IPS-20b (cell line): ENCODE measurements around the gene SMG7.

ENCODE experiments used
- H3K27ac ChIP-seq: one replicate; pipeline ENCODE4 v1.5.1; 2013; ENCODE audit warnings: low read length
- H3K27me3 ChIP-seq: 2 replicates; pipeline ENCODE4 v1.6.1; 2013; ENCODE audit warnings: mild to moderate bottlenecking, low read length, inconsistent platforms; ENCODE audit not compliant: insufficient read depth
- H3K36me3 ChIP-seq: 2 replicates; pipeline ENCODE4 v1.6.1; 2013; ENCODE audit warnings: low read depth, mild to moderate bottlenecking, inconsistent platforms, low read length, moderate library complexity; ENCODE audit not compliant: insufficient read depth
- H3K4me1 ChIP-seq: 2 replicates; pipeline ENCODE4 v1.6.1; 2013; ENCODE audit warnings: mild to moderate bottlenecking, control low read depth, inconsistent platforms, low read length, moderate library complexity; ENCODE audit not compliant: insufficient read depth
- H3K4me3 ChIP-seq: 2 replicates; pipeline ENCODE4 v1.5.1; 2013; ENCODE audit warnings: mild to moderate bottlenecking, low read length, inconsistent platforms
- H3K9ac ChIP-seq: 2 replicates; pipeline ENCODE4 v1.6.1; 2013; ENCODE audit warnings: low read depth, mild to moderate bottlenecking, inconsistent platforms, low read length, moderate library complexity
- H3K9me3 ChIP-seq: 2 replicates; pipeline ENCODE4 v1.6.1; 2013; ENCODE audit warnings: mild to moderate bottlenecking, low read depth, low read length, inconsistent platforms; ENCODE audit not compliant: insufficient read depth

SMG7 gene

DNA sequence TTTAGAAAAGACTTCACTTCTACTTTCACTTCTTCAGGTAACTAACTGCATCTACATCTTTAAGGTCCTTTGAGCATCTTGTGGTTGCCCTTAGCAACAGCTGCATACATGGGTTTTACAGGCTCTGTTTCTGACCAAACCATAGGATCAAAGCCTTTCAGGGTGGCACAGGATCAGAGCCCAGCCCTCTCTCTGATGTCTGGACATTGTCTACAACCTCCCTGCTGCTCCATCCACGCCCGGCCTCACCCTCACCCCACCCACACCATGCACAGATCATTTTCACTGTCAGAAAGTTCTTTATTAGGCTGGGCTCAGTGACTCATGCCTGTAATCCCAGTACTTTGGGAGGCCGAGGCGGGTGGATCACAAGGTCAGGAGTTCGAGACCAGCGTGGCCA, 112.7 kb downstream of the SMG7 start:
- peaks cover 8% of the 10 kb centered on the region for H3K4me1 ChIP-seq
- H3K4me3 ChIP-seq = no peak overlapping the region
- no peak overlapping the region for H3K9ac ChIP-seq
- H3K9me3 ChIP-seq = no peaks in the 10 kb centered on the region
- H3K36me3 ChIP-seq = no peaks in the 10 kb centered on the region
- no peaks in the 10 kb centered on the region for H3K27me3 ChIP-seq
- no peak overlapping the region for H3K27ac ChIP-seq

- H3K27me3 ChIP-seq = no peaks in the 10 kb centered on the region
- H3K9me3 ChIP-seq = no peaks in the 10 kb centered on the region
- no peak overlapping the region for H3K4me3 ChIP-seq
- no peaks in the 10 kb centered on the region for H3K36me3 ChIP-seq
- no peak overlapping the region for H3K9ac ChIP-seq
- H3K4me1 ChIP-seq = peaks cover 8% of the 10 kb centered on the region
- no peak overlapping the region for H3K27ac ChIP-seq
Measured at GRCh38 chr1:183586455-183586854, 114.2 kb downstream of the SMG7 start.

DNA sequence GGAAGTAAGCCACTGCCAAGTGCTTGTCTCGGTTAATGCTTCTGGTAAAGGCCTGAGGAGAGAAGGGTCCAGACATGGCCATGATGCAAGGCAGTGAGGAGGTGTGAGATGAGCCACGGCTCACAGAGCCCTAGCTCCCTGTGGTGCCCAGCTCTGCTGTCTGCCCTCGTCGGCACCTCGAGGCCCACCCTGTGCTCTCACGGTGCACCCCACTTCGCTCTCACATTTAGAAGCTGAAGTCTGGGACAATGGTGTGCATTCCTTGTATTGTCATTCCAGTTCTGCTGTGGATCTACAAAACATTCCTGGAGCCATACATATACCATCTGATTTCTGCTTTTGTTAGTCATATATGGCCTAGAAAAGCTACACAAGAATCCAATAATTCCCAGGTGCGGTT, 114.6 kb downstream of the SMG7 start:
- peaks cover 8% of the 10 kb centered on the region for H3K4me1 ChIP-seq
- no peak overlapping the region for H3K9ac ChIP-seq
- no peak overlapping the region for H3K4me3 ChIP-seq
- no peak overlapping the region for H3K27ac ChIP-seq
- no peaks in the 10 kb centered on the region for H3K9me3 ChIP-seq
- no peaks in the 10 kb centered on the region for H3K36me3 ChIP-seq
- H3K27me3 ChIP-seq = no peaks in the 10 kb centered on the region

DNA sequence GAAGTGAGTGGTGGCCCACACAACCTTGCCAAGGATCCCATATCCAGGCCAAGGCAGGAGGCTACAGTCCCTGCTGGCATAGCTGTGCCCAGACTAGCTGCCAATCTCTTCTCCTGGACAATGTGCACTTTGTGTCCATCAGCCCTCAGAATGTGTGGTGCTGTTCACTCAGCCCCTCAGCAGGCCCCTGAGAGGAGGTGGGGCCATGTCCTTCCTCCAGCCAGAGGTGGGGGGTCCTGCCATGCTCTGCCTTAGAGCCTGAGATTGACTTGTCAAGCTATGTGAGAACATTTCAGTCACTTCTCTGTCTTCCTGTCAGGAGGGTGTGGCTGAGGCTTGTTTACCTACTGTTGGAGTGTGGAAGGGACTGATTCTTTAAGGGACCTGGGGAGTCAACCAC, 116.5 kb downstream of the SMG7 start:
- Histone ChIP-seq H3K4me1 (peaks cover 12% of the 10 kb centered on the region), H3K9ac (no peak overlapping the region), H3K36me3 (no peaks in the 10 kb centered on the region), H3K27ac (no peak overlapping the region), H3K4me3 (no peak overlapping the region; the same call in 1 of the 2 replicates), H3K27me3 (no peaks in the 10 kb centered on the region), H3K9me3 (no peaks in the 10 kb centered on the region)

DNA sequence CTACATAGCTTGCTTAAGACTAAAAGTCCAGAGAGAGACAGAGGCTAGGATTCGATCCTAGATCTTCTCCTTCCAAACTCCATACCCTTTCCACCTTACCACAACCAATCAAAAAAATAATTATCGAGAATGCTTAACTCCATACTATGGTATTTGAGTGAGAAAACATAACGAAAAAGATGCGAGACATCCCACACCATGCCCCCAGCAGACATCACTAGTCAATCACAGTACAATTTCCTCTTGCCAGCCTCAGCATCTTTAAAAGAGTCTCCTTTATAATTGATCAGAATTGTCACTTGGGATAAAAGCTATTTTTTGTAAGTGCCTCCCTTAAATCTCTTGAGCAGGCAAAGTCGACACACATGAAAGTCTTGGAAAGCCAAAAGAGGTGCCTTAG, 117.1 kb downstream of the SMG7 start:
- Histone ChIP-seq H3K9me3 (no peaks in the 10 kb centered on the region), H3K27ac (no peak overlapping the region), H3K27me3 (no peaks in the 10 kb centered on the region), H3K36me3 (no peaks in the 10 kb centered on the region), H3K9ac (no peak overlapping the region), H3K4me1 (peaks cover 12% of the 10 kb centered on the region), H3K4me3 (no peak overlapping the region)

- no peak overlapping the region for H3K27ac ChIP-seq
- H3K4me1 ChIP-seq = peaks cover 12% of the 10 kb centered on the region
- no peaks in the 10 kb centered on the region for H3K36me3 ChIP-seq
- no peak overlapping the region for H3K4me3 ChIP-seq
- H3K9me3 ChIP-seq = no peaks in the 10 kb centered on the region
- H3K9ac ChIP-seq = no peak overlapping the region
- H3K27me3 ChIP-seq = no peaks in the 10 kb centered on the region
Measured at GRCh38 chr1:183589874-183590243, 117.6 kb downstream of the SMG7 start.

- Histone ChIP-seq H3K36me3 (no peaks in the 10 kb centered on the region), H3K4me1 (peaks cover 12% of the 10 kb centered on the region), H3K4me3 (no peak within 1 kb of the TSS), H3K27ac (no peak within 1 kb of the TSS), H3K9me3 (no peaks in the 10 kb centered on the region), H3K9ac (no peak within 1 kb of the TSS), H3K27me3 (no peaks in the 10 kb centered on the region)
Measured at GRCh38 chr1:183590244-183591191, 118.2 kb downstream of the SMG7 start, which contains the start of gene NCF2. Gene NCF2 (minus strand): TSS chr1:183590459. CDS start chr1:183590329, 130 bp downstream.

DNA sequence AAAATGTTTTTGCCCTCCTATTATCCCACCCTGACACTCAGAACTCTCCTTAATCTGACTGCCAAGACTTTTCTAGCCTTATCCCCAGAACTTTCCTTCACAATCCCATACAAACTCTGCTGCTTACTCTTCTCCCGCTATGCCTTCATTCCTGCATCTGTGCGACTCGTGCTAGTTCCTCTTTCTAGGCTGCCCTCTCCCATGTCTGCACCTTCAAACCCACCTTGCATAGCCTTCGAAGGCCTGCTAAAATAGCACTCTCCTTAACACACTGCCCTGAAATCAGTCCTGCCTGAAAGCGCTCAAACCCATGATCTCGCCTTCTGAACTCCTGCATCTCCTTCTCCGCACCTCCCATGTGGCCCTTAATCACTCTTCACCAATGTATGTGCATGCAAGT, 120.4 kb downstream of the SMG7 start:
- no peaks in the 10 kb centered on the region for H3K36me3 ChIP-seq
- H3K27me3 ChIP-seq = no peaks in the 10 kb centered on the region
- no peak overlapping the region for H3K4me3 ChIP-seq
- no peaks in the 10 kb centered on the region for H3K9me3 ChIP-seq
- H3K4me1 ChIP-seq = peaks cover 8% of the 10 kb centered on the region
- no peak overlapping the region for H3K27ac ChIP-seq
- H3K9ac ChIP-seq = no peak overlapping the region

DNA sequence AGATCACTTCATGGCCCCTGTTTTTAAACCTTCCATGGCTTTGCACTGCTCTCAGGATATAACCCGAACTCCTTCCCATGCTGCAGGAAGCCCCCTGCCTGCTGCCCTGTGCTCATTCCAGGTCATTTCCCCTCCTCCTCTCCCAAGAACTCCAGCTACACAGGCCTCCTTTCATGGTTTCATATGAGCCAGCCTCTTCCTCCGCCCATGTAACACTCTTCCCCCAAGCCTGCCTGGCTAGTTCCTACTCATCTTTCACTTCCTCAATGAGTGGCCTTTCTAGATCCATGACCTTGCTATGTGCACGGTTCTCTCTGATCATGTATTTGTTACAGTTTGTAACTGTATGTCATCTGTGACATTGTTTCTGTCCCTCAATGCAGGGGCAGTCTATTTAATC, 121.1 kb downstream of the SMG7 start:
- no peak overlapping the region for H3K27ac ChIP-seq
- no peaks in the 10 kb centered on the region for H3K36me3 ChIP-seq
- H3K4me1 ChIP-seq = peaks cover 8% of the 10 kb centered on the region
- H3K9me3 ChIP-seq = no peaks in the 10 kb centered on the region
- H3K4me3 ChIP-seq = no peak overlapping the region
- H3K9ac ChIP-seq = no peak overlapping the region
- H3K27me3 ChIP-seq = no peaks in the 10 kb centered on the region

GRCh38 chr1:183595537-183595936, 123.2 kb downstream of the SMG7 start:
- Histone ChIP-seq H3K4me1 (peaks cover 3% of the 10 kb centered on the region; the same call in 1 of the 2 replicates), H3K27me3 (no peaks in the 10 kb centered on the region), H3K4me3 (no peak overlapping the region), H3K9ac (no peak overlapping the region), H3K27ac (no peak overlapping the region), H3K36me3 (no peaks in the 10 kb centered on the region), H3K9me3 (no peaks in the 10 kb centered on the region)

GRCh38 chr1:183596500-183596899, 124.2 kb downstream of the SMG7 start:
- Histone ChIP-seq H3K4me3 (no peak overlapping the region), H3K4me1 (peaks cover 3% of the 10 kb centered on the region; the same call in 1 of the 2 replicates), H3K36me3 (no peaks in the 10 kb centered on the region), H3K27me3 (no peaks in the 10 kb centered on the region), H3K27ac (no peak overlapping the region), H3K9me3 (no peaks in the 10 kb centered on the region), H3K9ac (no peak overlapping the region)

GRCh38 chr1:183597656-183598347, 125.5 kb downstream of the SMG7 start:
- Histone ChIP-seq H3K27me3 (no peaks in the 10 kb centered on the region), H3K4me3 (no peak overlapping the region), H3K36me3 (no peaks in the 10 kb centered on the region), H3K27ac (no peak overlapping the region), H3K4me1 (peaks cover 3% of the 10 kb centered on the region; the same call in 1 of the 2 replicates), H3K9me3 (no peaks in the 10 kb centered on the region), H3K9ac (no peak overlapping the region)
